Measurements from ENCODE around the gene ARHGEF10L.

GRCh38 chr1:17732475-17732874 is 193.0 kb downstream of the ARHGEF10L start:
- TF ChIP-seq GATA2 (IDR thresholded peaks at IDR 0.05; ENCODE audit: low read depth, low read length), result no peak
- TF ChIP-seq GATA3 (IDR thresholded peaks at IDR 0.05; ENCODE audit: low read depth, low read length), result no peak

All from SH-SY5Y (cell line).